Measurements from ENCODE around the gene ZNF26. TPM values are rescaled to one million over a fixed set of nuclear protein-coding genes. Genes with fewer than 3 reads are reported as not detected.
"Not testable (repeated sequence)": the region's sequence is repeated elsewhere in the genome, so short reads cannot be mapped to it uniquely, and the experiment has no call there.

ZNF26 gene
- total RNA-seq, 1 experiment from 2014 or later, result 25.3 TPM

- H3K27ac Mint-ChIP-seq (ENCODE audit: unreplicated experiment), result peak overlapping the region; percentile 80
- intact Hi-C loops (cut with micrococcal nuclease; ENCODE audit: unreplicated experiment), result no loop called here
- TF ChIP-seq, protein P1, sequence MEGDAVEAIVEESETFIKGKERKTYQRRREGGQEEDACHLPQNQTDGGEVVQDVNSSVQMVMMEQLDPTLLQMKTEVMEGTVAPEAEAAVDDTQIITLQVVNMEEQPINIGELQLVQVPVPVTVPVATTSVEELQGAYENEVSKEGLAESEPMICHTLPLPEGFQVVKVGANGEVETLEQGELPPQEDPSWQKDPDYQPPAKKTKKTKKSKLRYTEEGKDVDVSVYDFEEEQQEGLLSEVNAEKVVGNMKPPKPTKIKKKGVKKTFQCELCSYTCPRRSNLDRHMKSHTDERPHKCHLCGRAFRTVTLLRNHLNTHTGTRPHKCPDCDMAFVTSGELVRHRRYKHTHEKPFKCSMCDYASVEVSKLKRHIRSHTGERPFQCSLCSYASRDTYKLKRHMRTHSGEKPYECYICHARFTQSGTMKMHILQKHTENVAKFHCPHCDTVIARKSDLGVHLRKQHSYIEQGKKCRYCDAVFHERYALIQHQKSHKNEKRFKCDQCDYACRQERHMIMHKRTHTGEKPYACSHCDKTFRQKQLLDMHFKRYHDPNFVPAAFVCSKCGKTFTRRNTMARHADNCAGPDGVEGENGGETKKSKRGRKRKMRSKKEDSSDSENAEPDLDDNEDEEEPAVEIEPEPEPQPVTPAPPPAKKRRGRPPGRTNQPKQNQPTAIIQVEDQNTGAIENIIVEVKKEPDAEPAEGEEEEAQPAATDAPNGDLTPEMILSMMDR (IDR thresholded peaks at IDR 0.05; ENCODE audit: unreplicated experiment), result no peak
- peaks cover 53% of the 10 kb centered on the region for H3K36me3 Mint-ChIP-seq (ENCODE audit: insufficient read depth, unreplicated experiment)
- H3K27me3 Mint-ChIP-seq (ENCODE audit: unreplicated experiment), result no peaks in the 10 kb centered on the region
- peaks cover 11% of the 10 kb centered on the region for H3K9me3 Mint-ChIP-seq (ENCODE audit: low read depth, unreplicated experiment)
- no peak for DNase-seq
- CTCF ChIA-PET, result no interaction called here
- H3K4me1 Mint-ChIP-seq (ENCODE audit: low read depth, unreplicated experiment), result peaks cover 27% of the 10 kb centered on the region
- no TSS peak for BruUV-seq (replicated peaks)
- H3K4me3 Mint-ChIP-seq (ENCODE audit: low read depth, unreplicated experiment), result peak overlapping the region; percentile 67
Observed at GRCh38 chr12:132954471-132955048, 31.6 kb upstream of the ZNF26 start.

DNA sequence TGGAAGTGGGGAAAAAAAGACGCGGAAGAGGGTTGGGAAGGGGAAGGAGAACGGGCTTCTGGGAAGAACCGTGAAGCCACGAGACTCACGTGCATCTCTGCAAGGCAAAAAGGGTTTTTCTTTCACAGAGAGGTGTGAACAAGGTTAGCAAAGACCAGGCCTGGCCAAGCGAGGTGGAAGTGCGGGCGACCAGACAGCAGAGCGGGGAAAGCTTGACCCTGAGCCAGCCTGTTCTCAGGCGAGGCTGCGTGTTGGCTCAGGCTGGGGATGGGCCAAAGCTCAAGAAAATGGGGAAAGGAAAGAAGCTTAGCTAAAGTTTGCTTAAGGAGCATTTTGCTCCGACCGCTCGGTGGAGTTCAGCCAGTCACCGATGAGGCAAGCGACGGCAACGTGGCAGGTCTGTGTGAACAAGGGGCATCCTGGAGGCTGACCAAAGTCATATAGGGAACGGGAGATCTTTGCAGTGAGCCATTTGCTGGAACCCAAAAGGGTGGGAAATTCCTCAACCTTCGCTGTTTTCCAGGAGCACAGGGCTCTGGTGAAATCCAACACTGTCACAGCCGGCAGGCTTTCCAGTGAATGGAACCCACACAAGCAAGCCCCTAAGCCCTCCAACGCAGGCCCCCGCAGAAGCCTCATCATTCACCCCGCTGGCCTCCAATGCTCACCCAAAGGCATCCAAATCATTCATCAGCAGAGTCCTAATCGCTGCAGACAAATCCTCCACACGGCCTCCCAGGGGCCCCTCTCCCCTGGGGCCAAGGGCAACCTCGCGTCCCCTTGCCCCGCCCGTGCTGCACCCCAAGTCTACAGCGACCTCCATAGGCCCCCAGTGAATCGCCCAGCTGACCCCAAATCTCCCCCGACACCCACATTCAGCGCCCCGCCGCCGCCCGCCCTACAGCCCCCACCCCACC, 30.8 kb upstream of the ZNF26 start:
- intact Hi-C loops (cut with micrococcal nuclease; ENCODE audit: unreplicated experiment), result no loop called here
- Mint-ChIP-seq H3K27ac (ENCODE audit: unreplicated experiment) (peak overlapping the region; percentile 80), H3K4me1 (ENCODE audit: low read depth, unreplicated experiment) (peaks cover 27% of the 10 kb centered on the region), H3K9me3 (ENCODE audit: low read depth, unreplicated experiment) (peaks cover 10% of the 10 kb centered on the region), H3K27me3 (ENCODE audit: unreplicated experiment) (no peaks in the 10 kb centered on the region), H3K36me3 (ENCODE audit: insufficient read depth, unreplicated experiment) (peaks cover 51% of the 10 kb centered on the region), H3K4me3 (ENCODE audit: low read depth, unreplicated experiment) (peak overlapping the region; percentile 67)
- TF ChIP-seq, protein P1 (IDR thresholded peaks at IDR 0.05; ENCODE audit: unreplicated experiment), result no peak
- CTCF ChIA-PET, result interaction anchor here (0.6 kb wide), 1 partner anchor 68 kb away, joined by 4 read pairs; the partner anchor contains the start of gene CHFR
- DNase-seq, result peak; percentile 55
- BruUV-seq (replicated peaks), result TSS peak; percentile 81

- H3K36me3 Mint-ChIP-seq (ENCODE audit: insufficient read depth, unreplicated experiment), result peaks cover 51% of the 10 kb centered on the region
- CTCF ChIA-PET, result interaction anchor here (0.6 to 1.3 kb wide), 7 partner anchors 25 to 236 kb away, joined by 3 to 9 read pairs (median 4); partner anchors contain the start of genes CHFR and GOLGA3
- peak within 1 kb of the TSS; percentile 80 for H3K27ac Mint-ChIP-seq (ENCODE audit: unreplicated experiment)
- peaks cover 10% of the 10 kb centered on the region for H3K9me3 Mint-ChIP-seq (ENCODE audit: low read depth, unreplicated experiment)
- H3K4me3 Mint-ChIP-seq (ENCODE audit: low read depth, unreplicated experiment), result peak within 1 kb of the TSS; percentile 67
- TF ChIP-seq, protein P1 (IDR thresholded peaks at IDR 0.05; ENCODE audit: unreplicated experiment), result no peak
- peak; percentile 95 for DNase-seq
- TSS peak; percentile 76 for BruUV-seq (replicated peaks)
- H3K27me3 Mint-ChIP-seq (ENCODE audit: unreplicated experiment), result no peaks in the 10 kb centered on the region
- intact Hi-C loops (cut with micrococcal nuclease; ENCODE audit: unreplicated experiment), result no loop called here
- peaks cover 27% of the 10 kb centered on the region for H3K4me1 Mint-ChIP-seq (ENCODE audit: low read depth, unreplicated experiment)
Observed at GRCh38 chr12:132956011-132956788, 30.0 kb upstream of the ZNF26 start, which contains the start of gene ZNF605. Gene ZNF605, minus strand, starts transcription at chr12:132956306. Its CDS starts 10,671 bp downstream, at chr12:132945635.

GRCh38 chr12:132961790-132962189, 24.4 kb upstream of the ZNF26 start:
- DNase-seq; CTCF ChIA-PET; intact Hi-C loops (cut with micrococcal nuclease; ENCODE audit: unreplicated experiment); H3K27me3 Mint-ChIP-seq (ENCODE audit: unreplicated experiment); BruUV-seq (replicated peaks); H3K4me1 Mint-ChIP-seq (ENCODE audit: low read depth, unreplicated experiment); H3K27ac Mint-ChIP-seq (ENCODE audit: unreplicated experiment); H3K36me3 Mint-ChIP-seq (ENCODE audit: insufficient read depth, unreplicated experiment); H3K4me3 Mint-ChIP-seq (ENCODE audit: low read depth, unreplicated experiment): not testable (repeated sequence)
- peaks cover 12% of the 10 kb centered on the region for H3K9me3 Mint-ChIP-seq (ENCODE audit: low read depth, unreplicated experiment)

- H3K4me1 Mint-ChIP-seq (ENCODE audit: low read depth, unreplicated experiment); CTCF ChIA-PET; H3K27ac Mint-ChIP-seq (ENCODE audit: unreplicated experiment); BruUV-seq (replicated peaks); intact Hi-C loops (cut with micrococcal nuclease; ENCODE audit: unreplicated experiment); H3K4me3 Mint-ChIP-seq (ENCODE audit: low read depth, unreplicated experiment); DNase-seq; H3K36me3 Mint-ChIP-seq (ENCODE audit: insufficient read depth, unreplicated experiment); H3K27me3 Mint-ChIP-seq (ENCODE audit: unreplicated experiment): not testable (repeated sequence)
- peaks cover 12% of the 10 kb centered on the region for H3K9me3 Mint-ChIP-seq (ENCODE audit: low read depth, unreplicated experiment)
Observed at GRCh38 chr12:132963947-132964346, 22.2 kb upstream of the ZNF26 start.

All from Calu3 (cell line).